CD4-positive, alpha-beta T cell treated with Interleukin-17A for 1 hour (primary cell): ENCODE measurements around the gene DSG4.

Experiments
- DNase-seq: peaks from one replicate; pipeline ENCODE4 v3.0.0-alpha.2; 2020

Gene DSG4

DNA sequence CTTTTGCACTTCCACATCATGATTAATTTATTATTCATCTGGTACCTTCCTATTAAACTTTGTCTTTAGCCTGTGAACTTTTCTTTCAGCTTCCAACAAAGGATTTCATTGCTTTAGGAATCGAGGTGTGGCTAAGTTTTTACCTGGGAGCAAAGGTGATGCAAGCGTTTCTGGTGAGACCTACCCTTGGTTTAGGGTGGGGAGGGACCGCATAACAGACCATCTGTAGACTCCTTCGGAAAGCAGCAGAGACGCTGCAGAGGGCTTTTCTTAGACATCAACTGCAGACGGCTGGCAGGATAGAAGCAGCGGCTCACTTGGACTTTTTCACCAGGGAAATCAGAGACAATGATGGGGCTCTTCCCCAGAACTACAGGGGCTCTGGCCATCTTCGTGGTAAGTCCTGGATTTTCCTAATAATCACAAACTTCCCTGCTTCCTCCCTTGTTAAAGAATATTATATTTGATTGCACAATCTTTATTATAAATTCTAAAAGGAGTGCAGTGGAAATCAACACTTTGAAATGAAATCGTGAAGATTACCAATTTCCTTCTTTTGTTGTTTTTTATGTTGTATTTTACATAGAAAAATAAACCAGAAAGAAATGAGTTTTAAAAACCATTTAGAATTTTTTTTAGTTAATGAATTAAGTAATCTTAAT lies 71.1 kb downstream of the DSG4 start, which contains the start of gene DSG3:
TSS of gene DSG3 (plus strand) at position 212 of the 662 bp plus-strand sequence. CDS start at position 349, 137 bp downstream.
- no peak for DNase-seq

- DNase-seq, result no peak
Observed at GRCh38 chr18:31450409-31450808, 73.8 kb downstream of the DSG4 start.

DNA sequence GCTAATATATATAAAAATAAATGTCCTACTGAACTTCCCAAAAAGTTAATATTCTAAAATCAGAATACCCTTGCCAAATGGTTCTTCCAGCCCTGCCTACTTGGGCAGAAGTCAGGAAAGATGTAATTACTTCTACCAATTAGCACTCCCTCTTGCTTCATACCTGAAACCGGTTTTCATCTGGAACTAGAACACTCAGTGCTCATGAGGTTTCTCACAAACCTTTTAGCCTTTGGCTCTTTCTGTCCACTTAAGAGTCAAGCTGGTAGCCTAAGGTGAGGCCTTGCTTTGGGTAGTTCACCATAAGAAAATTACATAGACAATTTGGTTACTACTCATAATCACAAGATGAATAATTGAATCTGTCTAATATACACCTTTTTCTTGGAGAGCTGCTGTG lies 75.0 kb downstream of the DSG4 start:
- DNase-seq, result no peak

DNA sequence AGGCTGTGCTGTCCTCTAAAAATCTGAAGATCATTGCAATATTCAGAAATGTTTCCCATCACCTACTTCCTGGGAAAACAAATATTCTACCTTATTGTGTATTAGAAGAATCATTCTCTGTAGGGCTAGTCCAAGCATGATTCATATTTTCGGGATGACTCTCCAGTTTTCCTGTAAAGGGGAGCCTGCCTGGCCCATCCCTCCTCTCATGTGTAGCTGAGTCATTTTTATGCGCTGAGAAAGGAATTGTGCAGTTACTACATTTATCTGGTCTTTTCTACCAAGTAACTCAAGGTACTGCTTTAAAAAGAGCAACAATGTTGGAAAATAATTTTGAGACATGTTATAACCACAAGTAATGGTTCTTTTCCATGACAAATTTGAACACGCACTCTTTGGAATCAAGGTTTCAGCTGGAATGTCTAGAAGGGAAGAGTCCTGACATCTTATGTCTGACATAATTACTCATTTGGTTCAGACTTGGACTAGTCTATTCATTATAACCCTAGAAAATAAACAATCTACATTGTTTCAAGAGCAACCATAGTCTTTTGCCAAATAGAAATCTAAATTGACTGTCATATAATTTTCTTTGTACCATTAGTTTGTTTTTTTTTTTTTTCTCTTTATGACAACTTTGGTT lies 77.6 kb downstream of the DSG4 start:
- no peak for DNase-seq
